GM18873 (cell line): ENCODE measurements around the gene SLC15A3.

Source experiments
- ATAC-seq: cut with Tn5 transposase; IDR thresholded peaks from one replicate; pipeline ENCODE4 v1.9.1; 2021; ENCODE audit warnings: mild to moderate bottlenecking, moderate library complexity, moderate number of reproducible peaks; ENCODE audit not compliant: unreplicated experiment, low FRiP score

The SLC15A3 gene

GRCh38 chr11:60899046-60899936 is 52.7 kb downstream of the SLC15A3 start:
- no peak for ATAC-seq

- no peak for ATAC-seq
These were observed 54.5 kb downstream of the SLC15A3 start for GRCh38 chr11:60897496-60897895.

- no peak for ATAC-seq
These were observed 56.3 kb downstream of the SLC15A3 start for GRCh38 chr11:60895687-60896086.

GRCh38 chr11:60891103-60891741 is 60.8 kb downstream of the SLC15A3 start:
- no peak for ATAC-seq

- ATAC-seq, result no peak
These were observed 61.3 kb downstream of the SLC15A3 start for GRCh38 chr11:60890696-60891095.

GRCh38 chr11:60889869-60890311 is 62.1 kb downstream of the SLC15A3 start:
- no peak for ATAC-seq

GRCh38 chr11:60887556-60887955 is 64.4 kb downstream of the SLC15A3 start:
- no peak for ATAC-seq
